Fibroblast of mammary gland (primary cell): ENCODE results near the gene TSHZ2.

ENCODE experiments used
- DNase-seq: peaks from one replicate; pipeline ENCODE4 v3.0.0-alpha.2; 2010; ENCODE audit warnings: low read depth
- H3K4me3 ChIP-seq: 2 replicates; pipeline ENCODE4 v1.5.1; 2011; ENCODE audit warnings: low read depth, mild to moderate bottlenecking, low read length, moderate library complexity; ENCODE audit not compliant: control insufficient read depth
- CTCF ChIP-seq: conservative IDR thresholded peaks from 2 replicates; pipeline ENCODE4 v1.5.1; 2011; ENCODE audit warnings: low read depth, low read length, inconsistent platforms; ENCODE audit not compliant: control insufficient read depth, insufficient read depth

TSHZ2 gene

DNA sequence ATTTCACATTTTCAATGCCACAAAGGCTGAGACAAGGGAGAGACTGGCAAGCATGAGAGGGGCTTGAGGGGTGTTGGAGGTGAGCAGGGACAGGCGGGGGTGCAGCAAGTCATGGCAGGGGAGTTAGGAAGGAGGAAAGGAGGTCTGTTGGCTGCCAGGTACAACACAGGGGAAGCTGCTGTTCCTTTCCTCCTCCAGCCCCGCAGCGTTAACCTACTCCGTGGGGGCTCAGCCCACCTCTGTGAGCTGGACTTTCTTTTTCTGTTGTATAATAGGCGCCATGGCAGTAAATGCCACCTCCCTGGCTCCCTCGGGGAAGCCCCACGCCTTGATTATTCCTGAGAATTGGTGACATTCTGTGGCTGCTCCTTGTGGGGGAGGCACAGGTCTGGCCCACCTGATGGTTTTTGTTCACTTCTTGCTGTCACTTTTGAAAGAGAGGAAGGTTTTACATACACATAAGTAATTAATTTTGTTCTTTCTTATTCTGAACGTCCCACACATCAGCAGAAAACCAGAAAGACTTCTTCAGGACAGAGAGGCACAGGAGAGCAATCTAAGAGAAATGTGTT lies 293.2 kb downstream of the TSHZ2 start:
- H3K4me3 ChIP-seq, result no peak overlapping the region
- no peak for DNase-seq
- TF ChIP-seq CTCF, result no peak

DNA sequence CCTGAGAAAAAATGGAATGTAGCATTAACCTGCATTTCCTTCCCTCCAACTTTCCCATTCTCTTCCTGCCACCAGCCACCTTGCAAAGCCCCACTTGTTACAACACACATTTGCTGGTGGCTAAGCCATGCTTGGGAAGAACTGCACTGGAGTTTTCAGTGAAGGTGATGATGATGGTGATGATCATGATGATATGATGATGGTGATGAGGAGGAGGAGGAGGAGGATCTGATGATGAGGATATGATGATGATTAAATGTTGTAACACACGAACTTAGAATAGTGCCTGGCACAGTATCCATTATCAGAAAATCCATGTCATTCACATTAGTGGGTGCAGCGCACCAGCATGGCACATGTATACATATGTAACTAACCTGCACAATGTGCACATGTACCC lies 297.2 kb downstream of the TSHZ2 start:
- DNase-seq, result no peak
- no peak overlapping the region for H3K4me3 ChIP-seq
- no peak for TF ChIP-seq CTCF

DNA sequence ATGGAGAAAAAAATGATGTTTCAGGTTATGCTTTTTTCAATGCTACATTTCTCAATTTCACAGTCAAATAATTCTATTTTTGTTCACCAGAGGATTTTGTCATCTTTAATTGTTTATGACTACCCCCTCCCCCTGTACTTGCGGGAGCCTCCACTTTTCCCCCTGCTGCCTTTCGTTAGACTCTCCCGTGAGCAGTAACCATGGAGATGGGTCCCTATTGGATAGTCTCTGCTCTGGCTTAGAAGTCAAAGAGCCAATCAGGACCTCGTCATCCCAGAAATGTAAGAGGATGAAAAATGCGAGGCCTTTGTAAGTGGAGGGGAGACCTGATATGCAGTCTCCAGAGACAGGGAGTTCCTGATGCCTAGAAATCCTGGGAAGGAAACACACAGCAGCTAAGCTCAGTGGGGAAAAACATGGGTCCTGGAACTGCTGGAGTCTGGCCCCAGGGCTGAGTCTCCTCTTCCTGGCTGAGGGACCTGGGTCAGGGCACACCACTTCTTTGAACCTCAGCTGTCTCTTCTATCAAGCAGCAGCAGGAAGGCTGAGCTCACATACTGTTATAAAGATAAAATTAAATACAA lies 298.7 kb downstream of the TSHZ2 start:
- no peak for TF ChIP-seq CTCF
- H3K4me3 ChIP-seq, result no peak overlapping the region
- no peak for DNase-seq

GRCh38 chr20:53274365-53274764 lies 302.2 kb downstream of the TSHZ2 start:
- DNase-seq, result no peak
- TF ChIP-seq CTCF, result no peak
- no peak overlapping the region for H3K4me3 ChIP-seq

- no peak for TF ChIP-seq CTCF
These were observed 302.6 kb downstream of the TSHZ2 start for GRCh38 chr20:53274807-53275206.

DNA sequence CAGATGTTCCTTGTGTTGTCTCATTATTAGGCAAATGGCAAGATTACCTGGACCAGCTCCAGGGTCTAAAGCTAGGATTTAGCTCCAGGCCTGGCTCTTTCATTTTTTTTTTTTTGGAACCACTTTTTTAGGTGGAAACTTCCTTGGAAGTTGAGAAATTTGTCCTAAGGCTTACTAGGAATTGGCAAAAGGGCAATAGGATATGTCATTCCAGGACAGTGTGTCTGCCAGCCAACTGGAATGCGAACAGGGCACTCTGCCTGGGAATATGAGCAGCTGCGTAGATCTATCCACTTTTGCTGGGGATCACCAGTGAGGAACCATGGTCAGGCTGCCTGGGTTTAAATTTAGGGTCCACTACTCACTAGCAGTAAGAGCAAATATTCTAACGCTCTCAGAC lies 304.0 kb downstream of the TSHZ2 start:
- no peak for TF ChIP-seq CTCF
- no peak overlapping the region for H3K4me3 ChIP-seq
- no peak for DNase-seq

More at GRCh38 chr20:53274807-53275206, 302.6 kb downstream of the TSHZ2 start:
- no peak overlapping the region for H3K4me3 ChIP-seq
- no peak for DNase-seq
